Ishikawa (cell line): Measurements from ENCODE around the gene ZGPAT.
A peak's percentile ranks its signal among the peaks of the same experiment; 100 is the strongest.

Experiments used
- FOXM1 ChIP-seq: IDR thresholded peaks from 2 replicates; pipeline ENCODE4 v1.6.1; 2012; ENCODE audit warnings: low read depth, borderline replicate concordance
- RAD21 ChIP-seq: IDR thresholded peaks from 2 replicates; pipeline ENCODE4 v1.6.1; 2012; ENCODE audit warnings: low read depth

GRCh38 chr20:63740627-63741353, 33.0 kb downstream of the ZGPAT start:
- TF ChIP-seq RAD21, result peak; percentile 10; the same call in 1 of the 2 replicates
- TF ChIP-seq FOXM1, result no peak
